Endothelial cell of umbilical vein (primary cell): Measurements from ENCODE around the gene TMEM97. TPM values are rescaled to one million over a fixed set of nuclear protein-coding genes. Genes with fewer than 3 reads are reported as not detected.

ENCODE experiments used
- BruUV-seq: library from RNA; stranded (reverse); fragments of 400-500 nt; replicated peaks from 2 replicates; lab custom pipeline; 2021; lab: Mats Ljungman, UMichigan
- CTCF ChIA-PET: fragments of 300-600, 350-600 bp; sonication (Branson Sonifier 250); formaldehyde crosslinking; loops from one replicate; lab custom pipeline; 2021; ENCODE audit warnings: antibody characterized with exemption, inconsistent platforms; lab: Charles Lee
- POLR2A ChIA-PET: fragments of 300-600, 350-600 bp; sonication (Branson Sonifier 250); formaldehyde crosslinking; loops from one replicate; lab custom pipeline; 2021; ENCODE audit warnings: antibody characterized with exemption, inconsistent platforms; lab: Charles Lee
- DNase-seq: peaks from one replicate; pipeline ENCODE4 v3.0.0-alpha.2; 2011; ENCODE audit warnings: low read depth, low spot score
- FAIRE-seq: peaks from 2 replicates; lab custom pipeline; 2011; peaks lifted over from hg19 to GRCh38; lab: Jason Lieb, UNC
- H2AFZ ChIP-seq: 2 replicates; pipeline ENCODE4 v1.6.0; 2012; ENCODE audit warnings: low read depth, low read length, control low read depth, inconsistent platforms
- H3K27ac ChIP-seq: 2 replicates; pipeline ENCODE4 v1.5.1; 2011; ENCODE audit warnings: low read depth, mild to moderate bottlenecking, control low read depth, low read length, moderate library complexity; ENCODE audit not compliant: insufficient read depth
- H3K27me3 ChIP-seq, 2 experiments: 2 replicates each; pipeline versions ENCODE4 v1.6.0 to v1.6.1; 2011; ENCODE audit warnings: low read length in 2 of 2, mixed read lengths in 1 of 2; ENCODE audit not compliant: control insufficient read depth in 2 of 2, insufficient read depth in 2 of 2
- H3K36me3 ChIP-seq, 2 experiments: 2 replicates in 1 of 2; 3 replicates in 1 of 2; pipeline ENCODE4 v1.5.1; 2011; ENCODE audit warnings: low read length in 2 of 2, mild to moderate bottlenecking in 1 of 2, moderate library complexity in 1 of 2; ENCODE audit not compliant: control insufficient read depth in 2 of 2, insufficient read depth in 2 of 2; ENCODE audit errors: extremely low read depth in 1 of 2
- H3K4me1 ChIP-seq: 3 replicates; pipeline ENCODE4 v1.5.1; 2011; ENCODE audit warnings: mild to moderate bottlenecking, low read length; ENCODE audit not compliant: control insufficient read depth, insufficient read depth; ENCODE audit errors: extremely low read depth
- H3K4me2 ChIP-seq: 2 replicates; pipeline ENCODE4 v1.6.1; 2011; ENCODE audit warnings: low read length, control low read depth, mixed read lengths; ENCODE audit not compliant: insufficient read depth
- H3K4me3 ChIP-seq, 3 experiments: fragments of 200-600 bp in 1 of 3; sonication (generic), shearing (Covaris generic) in 1 of 3; replicated peaks in 1 of 3; 2 replicates each; pipeline ENCODE4 v1.5.1; 2011 to 2016; ENCODE audit warnings: control low read depth in 3 of 3, low read length in 3 of 3, mild to moderate bottlenecking in 2 of 3, inconsistent platforms in 1 of 3, low read depth in 1 of 3, moderate library complexity in 1 of 3; ENCODE audit not compliant: insufficient read depth in 1 of 3
- H3K79me2 ChIP-seq: 2 replicates; pipeline ENCODE4 v1.6.0; 2012; ENCODE audit warnings: low read length, inconsistent platforms; ENCODE audit not compliant: control insufficient read depth, insufficient read depth
- H3K9ac ChIP-seq: replicated peaks from 2 replicates; pipeline ENCODE3; 2011; ENCODE audit warnings: low read length, control low read depth; ENCODE audit not compliant: insufficient read depth; ENCODE audit errors: extremely low read depth
- H3K9me1 ChIP-seq: replicated peaks from 3 replicates; pipeline ENCODE4 v1.6.0; 2011; ENCODE audit warnings: mild to moderate bottlenecking, low read length; ENCODE audit not compliant: control insufficient read depth, insufficient read depth; ENCODE audit errors: extremely low read depth
- H3K9me3 ChIP-seq: replicated peaks from 2 replicates; pipeline ENCODE4 v1.5.1; 2012; ENCODE audit warnings: low read length, inconsistent platforms; ENCODE audit not compliant: control insufficient read depth, insufficient read depth
- H4K20me1 ChIP-seq: replicated peaks from 2 replicates; pipeline ENCODE3; 2011; ENCODE audit warnings: mild to moderate bottlenecking, low read length; ENCODE audit not compliant: control insufficient read depth, insufficient read depth; ENCODE audit errors: extremely low read depth
- EZH2 ChIP-seq: IDR thresholded peaks from 2 replicates; pipeline ENCODE4 v1.6.1; 2012; ENCODE audit warnings: borderline replicate concordance, low read depth, mild to moderate bottlenecking, moderate library complexity, low read length, inconsistent platforms; ENCODE audit not compliant: severe bottlenecking
- GATA2 ChIP-seq: IDR thresholded peaks from 2 replicates; pipeline ENCODE4 v1.7.0; 2011; ENCODE audit warnings: low read depth, mild to moderate bottlenecking, moderate library complexity, mixed read lengths, low read length; ENCODE audit not compliant: insufficient read length, insufficient read depth
- POLR2A ChIP-seq: IDR thresholded peaks from 2 replicates; pipeline ENCODE4 v1.6.1; 2012; ENCODE audit warnings: low read depth, mild to moderate bottlenecking, control low read depth, low read length
- POLR2AphosphoS5 ChIP-seq: IDR thresholded peaks from 2 replicates; pipeline ENCODE4 v1.6.1; 2012; ENCODE audit warnings: low read depth, mild to moderate bottlenecking, control low read depth, low read length, moderate library complexity; ENCODE audit not compliant: insufficient read depth
- dilution Hi-C: fragments of 300-500 bp; cut with MboI; formaldehyde crosslinking; loops from one replicate; pipeline ENCODE4 v1.15.0; 2019; ENCODE audit warnings: low sequenced_read_pairs; ENCODE audit not compliant: extremely low pct_ligation_motif_present
- intact Hi-C: fragments of 100-400 bp; cut with micrococcal nuclease; formaldehyde crosslinking; loops from one replicate; pipeline ENCODE4 v1.10.0; 2022
- polyA plus RNA-seq, 4 experiments: library from polyadenylated mRNA; depleted of rRNA in 3 of 4; stranded (reverse) in 3 of 4; unstranded in 1 of 4; fragments of >200 nt; gene quantifications; 2 replicates each; pipeline versions ENCODE4 v1.2.1 to v1.2.3, GENCODE V29; 2011 to 2012; ENCODE audit warnings: missing spikeins in 1 of 4
- total RNA-seq: library from RNA; stranded (reverse); gene quantifications from 2 replicates; pipeline ENCODE4 v1.2.3, GENCODE V29; 2021
- TF ChIP-seq, protein P1 (sequence below), 2 donors: IDR thresholded peaks; 1 replicate in 1 of 2; 2 replicates in 1 of 2; pipeline ENCODE4 v1.5.1; 2011; ENCODE audit warnings: low read length in 2 of 2, mild to moderate bottlenecking in 2 of 2, moderate library complexity in 2 of 2, control low read depth in 1 of 2, inconsistent platforms in 1 of 2, low read depth in 1 of 2; ENCODE audit not compliant: insufficient read depth in 1 of 2; ENCODE audit errors: extremely low read depth in 1 of 2

TMEM97 gene
- total and polyA plus RNA-seq, 2 donors (not counting 3 experiments of a cell fraction or from before 2014, with no cell fraction given): 27.0 to 43.5 TPM

DNA sequence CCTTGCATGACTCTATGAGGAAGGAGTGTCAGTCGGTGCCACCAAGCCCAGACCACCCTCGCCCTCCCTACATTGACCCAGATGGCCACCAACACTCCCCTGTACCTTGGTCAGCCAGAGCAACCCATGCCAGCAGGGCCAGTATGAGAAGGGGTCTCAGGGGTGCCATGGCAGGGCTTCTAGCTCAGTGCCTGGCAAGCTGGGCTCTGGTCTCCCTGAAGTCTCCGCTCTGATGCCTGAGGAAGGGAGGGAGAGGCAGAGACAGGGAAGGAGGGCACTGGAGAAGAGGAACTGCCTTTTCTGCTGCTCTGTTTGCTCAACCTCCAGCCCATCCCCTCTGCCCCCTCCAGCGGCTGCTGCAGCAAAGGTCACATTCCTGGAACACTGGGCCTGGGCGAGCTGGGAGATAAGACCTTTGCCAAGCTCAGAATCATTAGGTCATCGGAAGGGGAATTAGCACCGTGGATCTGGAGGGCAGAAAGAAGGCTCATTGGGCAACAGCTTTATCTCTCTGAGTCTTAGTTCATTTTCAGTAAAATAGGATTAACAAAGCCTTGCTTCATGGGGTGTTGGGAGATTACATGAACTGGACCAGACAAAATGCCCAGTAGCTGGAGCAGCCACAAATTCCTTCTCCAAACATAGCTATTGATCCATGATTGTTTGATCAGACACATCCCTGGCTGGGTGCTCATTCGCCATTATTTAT lies 51.2 kb downstream of the TMEM97 start, which contains the start of gene VTN:
Gene VTN (minus strand): TSS at position 273 of the 709 bp plus-strand sequence. CDS start 104 bp downstream, at position 169.
- Histone ChIP-seq H3K36me3 (no peaks in the 10 kb centered on the region), H3K9me1 (no peaks in the 10 kb centered on the region), H3K9ac (no peak within 1 kb of the TSS), H3K4me3 (no peak within 1 kb of the TSS), H4K20me1 (no peaks in the 10 kb centered on the region), H3K27ac (no peak within 1 kb of the TSS), H3K4me2 (peak within 1 kb of the TSS; percentile 74), H3K79me2 (no peaks in the 10 kb centered on the region), H3K27me3 (no peaks in the 10 kb centered on the region), H3K4me1 (peaks cover 13% of the 10 kb centered on the region), H2AFZ (peak within 1 kb of the TSS; percentile 0), H3K9me3 (no peaks in the 10 kb centered on the region)
- FAIRE-seq: peak; percentile 68
- intact Hi-C loops (loop anchor here (1.0 kb wide), 1 partner anchor 13 kb away; the partner anchor contains the start of gene POLDIP2), dilution Hi-C loops (no loop called here)
- BruUV-seq: no TSS peak
- CTCF ChIA-PET: interaction anchor here (0.7 to 6.7 kb wide), 3 partner anchors 14 to 46 kb away, joined by 3 to 36 read pairs (median 4); no protein-coding TSS in a partner anchor
- peak; percentile 16 for DNase-seq
- POLR2A ChIA-PET: interaction anchor here (1.6 kb wide), 1 partner anchor 23 kb away, joined by 4 read pairs; no protein-coding TSS in a partner anchor
- no peak for TF ChIP-seq POLR2A
- TF ChIP-seq EZH2: no peak
- peak; percentile 40 for TF ChIP-seq POLR2AphosphoS5
- TF ChIP-seq, protein P1, sequence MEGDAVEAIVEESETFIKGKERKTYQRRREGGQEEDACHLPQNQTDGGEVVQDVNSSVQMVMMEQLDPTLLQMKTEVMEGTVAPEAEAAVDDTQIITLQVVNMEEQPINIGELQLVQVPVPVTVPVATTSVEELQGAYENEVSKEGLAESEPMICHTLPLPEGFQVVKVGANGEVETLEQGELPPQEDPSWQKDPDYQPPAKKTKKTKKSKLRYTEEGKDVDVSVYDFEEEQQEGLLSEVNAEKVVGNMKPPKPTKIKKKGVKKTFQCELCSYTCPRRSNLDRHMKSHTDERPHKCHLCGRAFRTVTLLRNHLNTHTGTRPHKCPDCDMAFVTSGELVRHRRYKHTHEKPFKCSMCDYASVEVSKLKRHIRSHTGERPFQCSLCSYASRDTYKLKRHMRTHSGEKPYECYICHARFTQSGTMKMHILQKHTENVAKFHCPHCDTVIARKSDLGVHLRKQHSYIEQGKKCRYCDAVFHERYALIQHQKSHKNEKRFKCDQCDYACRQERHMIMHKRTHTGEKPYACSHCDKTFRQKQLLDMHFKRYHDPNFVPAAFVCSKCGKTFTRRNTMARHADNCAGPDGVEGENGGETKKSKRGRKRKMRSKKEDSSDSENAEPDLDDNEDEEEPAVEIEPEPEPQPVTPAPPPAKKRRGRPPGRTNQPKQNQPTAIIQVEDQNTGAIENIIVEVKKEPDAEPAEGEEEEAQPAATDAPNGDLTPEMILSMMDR (IDR thresholded peaks at IDR 0.05; ENCODE audit: extremely low read depth in 1 of 2, insufficient read depth in 1 of 2, low read depth in 1 of 2, low read length in 2 of 2): no peak
- peak; percentile 23 for TF ChIP-seq GATA2
